ENCODE results near the gene FRMD4B. TPM values are rescaled to one million over a fixed set of nuclear protein-coding genes. Genes with fewer than 3 reads are reported as not detected.

Gene FRMD4B
- total RNA-seq, 1 donor from 2014 or later: 37.4 TPM

- TF ChIP-seq CTCF (conservative IDR thresholded peaks at IDR 0.05): no peak
- Mint-ChIP-seq H3K9me3 (no peaks in the 10 kb centered on the region), H3K36me3 (no peaks in the 10 kb centered on the region), H3K27me3 (no peaks in the 10 kb centered on the region), H3K27ac (no peak overlapping the region), H3K4me3 (no peak overlapping the region), H3K4me1 (ENCODE audit: unreplicated experiment) (peaks cover 3% of the 10 kb centered on the region)
- DNase-seq (ENCODE audit: extremely low spot score, unreplicated experiment): no peak
Observed at GRCh38 chr3:69313251-69313650, 72.6 kb downstream of the FRMD4B start.

GRCh38 chr3:69309814-69310213 lies 76.1 kb downstream of the FRMD4B start:
- Mint-ChIP-seq H3K27ac (no peak overlapping the region), H3K4me1 (ENCODE audit: unreplicated experiment) (peaks cover 7% of the 10 kb centered on the region), H3K27me3 (no peaks in the 10 kb centered on the region), H3K9me3 (no peaks in the 10 kb centered on the region), H3K4me3 (no peak overlapping the region), H3K36me3 (no peaks in the 10 kb centered on the region)
- peak; percentile 70 for TF ChIP-seq CTCF (conservative IDR thresholded peaks at IDR 0.05)
- no peak for DNase-seq (ENCODE audit: extremely low spot score, unreplicated experiment)

- Mint-ChIP-seq H3K4me1 (ENCODE audit: unreplicated experiment) (peaks cover 7% of the 10 kb centered on the region), H3K27me3 (no peaks in the 10 kb centered on the region), H3K27ac (peak overlapping the region; percentile 54), H3K9me3 (no peaks in the 10 kb centered on the region), H3K36me3 (no peaks in the 10 kb centered on the region), H3K4me3 (no peak overlapping the region)
- peak; percentile 97 for TF ChIP-seq CTCF (conservative IDR thresholded peaks at IDR 0.05)
- DNase-seq (ENCODE audit: extremely low spot score, unreplicated experiment): no peak
Observed at GRCh38 chr3:69306239-69307185, 79.4 kb downstream of the FRMD4B start.

DNA sequence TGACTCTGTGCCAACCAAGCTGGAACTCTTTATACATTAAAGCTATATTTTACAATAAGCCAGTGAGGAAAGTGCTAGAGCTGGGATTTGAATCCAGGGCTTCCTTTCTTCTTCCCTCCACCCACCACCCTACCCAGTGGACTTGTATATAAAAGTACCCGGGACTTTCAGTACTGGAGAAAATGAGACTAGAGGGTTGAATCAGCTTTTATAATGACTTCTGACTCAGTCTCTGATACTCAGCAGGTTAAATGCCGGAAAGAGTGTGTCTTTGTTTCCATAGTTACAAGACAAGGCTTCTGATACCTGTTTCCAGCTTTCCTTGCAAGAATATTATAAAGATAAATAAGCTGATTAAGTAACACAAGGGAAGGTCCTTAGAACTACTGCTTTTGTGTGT lies 80.9 kb downstream of the FRMD4B start:
- no peaks in the 10 kb centered on the region for H3K27me3 Mint-ChIP-seq
- peaks cover 7% of the 10 kb centered on the region for H3K4me1 Mint-ChIP-seq (ENCODE audit: unreplicated experiment)
- DNase-seq (ENCODE audit: extremely low spot score, unreplicated experiment): no peak
- no peaks in the 10 kb centered on the region for H3K9me3 Mint-ChIP-seq
- no peaks in the 10 kb centered on the region for H3K36me3 Mint-ChIP-seq
- no peak overlapping the region for H3K27ac Mint-ChIP-seq
- no peak overlapping the region for H3K4me3 Mint-ChIP-seq
- TF ChIP-seq CTCF (conservative IDR thresholded peaks at IDR 0.05): no peak

- Mint-ChIP-seq H3K27ac (no peak overlapping the region), H3K27me3 (no peaks in the 10 kb centered on the region), H3K4me1 (ENCODE audit: unreplicated experiment) (peaks cover 8% of the 10 kb centered on the region), H3K9me3 (no peaks in the 10 kb centered on the region), H3K36me3 (no peaks in the 10 kb centered on the region), H3K4me3 (no peak overlapping the region)
- TF ChIP-seq CTCF (conservative IDR thresholded peaks at IDR 0.05): no peak
- no peak for DNase-seq (ENCODE audit: extremely low spot score, unreplicated experiment)
Observed at GRCh38 chr3:69304396-69304795, 81.5 kb downstream of the FRMD4B start.

Data from type B pancreatic cell (in vitro differentiated cells).